ENCODE data around the gene TSPAN14. TPM values are rescaled to one million over a fixed set of nuclear protein-coding genes. Genes with fewer than 3 reads are reported as not detected.

TSPAN14 gene
- polyA plus RNA-seq, 12 donors = 30.9 to 65.8 (median 43.8) TPM; not detected in 1

DNA sequence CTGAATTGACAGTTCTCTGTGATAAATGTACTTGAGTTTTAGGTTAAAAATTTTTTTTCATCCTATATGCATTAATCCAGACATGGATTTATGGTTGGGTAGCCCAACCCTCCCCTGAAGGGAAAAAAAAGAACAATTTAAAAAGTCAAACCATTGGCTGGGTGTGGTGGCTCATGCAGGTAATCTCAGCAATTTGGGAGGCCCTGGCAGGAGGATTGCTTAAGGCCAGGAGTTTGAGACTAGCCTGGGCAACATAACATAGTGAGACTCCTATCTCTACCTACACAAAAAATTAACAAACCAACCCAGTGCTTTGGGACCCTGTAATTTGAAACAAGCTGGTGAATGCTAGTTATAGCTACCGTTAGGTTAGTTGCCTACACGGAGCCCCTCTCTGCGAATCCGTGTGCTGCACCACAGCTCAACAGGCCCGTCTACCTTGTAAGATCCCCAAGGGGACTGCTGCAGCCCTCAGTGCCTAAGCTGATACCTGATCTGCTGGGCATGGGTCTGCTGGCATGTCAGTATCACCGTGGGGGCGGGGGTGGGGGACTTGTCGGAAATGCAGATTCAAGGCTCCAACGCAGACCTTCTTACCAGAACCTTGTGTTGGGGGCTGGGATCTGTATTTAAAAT lies 32.8 kb downstream of the TSPAN14 start:
- no peak for DNase-seq

GRCh38 chr10:80487421-80487785 lies 33.3 kb downstream of the TSPAN14 start:
- no peak for DNase-seq

DNA sequence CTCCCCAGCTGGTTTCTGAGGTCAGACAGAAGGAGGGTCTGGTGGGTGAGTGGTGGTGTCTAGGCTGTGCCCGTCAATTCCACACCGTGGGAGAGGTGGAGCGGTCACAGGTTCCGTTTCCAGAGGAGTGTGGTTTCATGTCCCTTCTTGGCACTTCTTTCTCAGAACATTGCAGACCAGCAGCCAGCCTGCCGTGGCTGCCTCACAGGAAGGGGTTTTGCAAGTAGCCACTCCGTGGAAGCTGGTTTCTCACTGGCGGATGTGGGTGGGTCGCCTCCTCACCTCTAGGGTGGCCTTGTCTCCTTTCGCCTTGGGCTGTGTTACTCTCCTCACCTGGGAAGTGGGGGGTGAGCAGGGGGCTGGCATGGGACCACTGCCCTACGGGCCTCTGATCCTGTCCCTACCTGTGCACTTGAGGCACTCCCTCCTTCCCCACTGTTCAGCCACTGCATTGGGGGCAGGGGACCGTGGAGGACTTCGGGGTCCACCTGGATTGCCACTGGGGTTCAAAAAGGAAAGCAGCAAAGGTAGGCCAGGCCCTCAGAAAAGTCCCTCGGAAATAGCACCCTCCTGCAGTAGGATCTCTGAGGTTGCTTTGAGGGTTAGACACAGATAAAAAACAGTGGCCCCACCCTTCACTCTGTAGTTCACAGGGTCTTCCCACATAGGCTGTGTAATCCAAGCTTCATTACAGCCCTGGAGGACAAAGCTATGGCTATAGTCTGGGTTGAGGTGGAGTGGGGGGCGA lies 33.9 kb downstream of the TSPAN14 start:
- no peak for DNase-seq

DNA sequence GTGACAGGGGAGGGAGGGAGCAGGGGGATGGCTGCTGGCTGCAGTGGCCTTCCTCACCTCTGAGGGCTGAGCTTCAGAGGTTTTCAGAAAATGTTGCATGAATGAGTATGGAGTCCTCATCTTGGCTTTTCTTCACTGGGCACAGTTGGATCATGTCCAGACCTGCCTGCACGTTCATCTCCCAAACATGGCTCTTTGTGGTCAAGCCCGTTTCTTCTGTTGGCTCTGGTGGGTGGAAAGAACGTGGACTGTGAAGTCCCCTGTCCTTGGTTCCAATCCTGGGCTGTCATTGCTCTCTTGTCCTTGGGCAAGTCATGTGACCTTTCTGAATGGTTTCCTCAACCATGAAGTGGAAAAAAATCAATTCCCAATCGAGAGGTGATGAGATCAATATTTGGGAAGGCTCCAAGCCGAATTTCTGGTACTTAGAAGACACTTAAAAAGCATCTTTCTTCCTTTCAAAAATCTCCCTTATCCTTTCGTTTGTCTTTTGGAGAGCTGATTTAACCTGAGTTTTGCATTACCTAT lies 34.5 kb downstream of the TSPAN14 start:
- no peak for DNase-seq

DNA sequence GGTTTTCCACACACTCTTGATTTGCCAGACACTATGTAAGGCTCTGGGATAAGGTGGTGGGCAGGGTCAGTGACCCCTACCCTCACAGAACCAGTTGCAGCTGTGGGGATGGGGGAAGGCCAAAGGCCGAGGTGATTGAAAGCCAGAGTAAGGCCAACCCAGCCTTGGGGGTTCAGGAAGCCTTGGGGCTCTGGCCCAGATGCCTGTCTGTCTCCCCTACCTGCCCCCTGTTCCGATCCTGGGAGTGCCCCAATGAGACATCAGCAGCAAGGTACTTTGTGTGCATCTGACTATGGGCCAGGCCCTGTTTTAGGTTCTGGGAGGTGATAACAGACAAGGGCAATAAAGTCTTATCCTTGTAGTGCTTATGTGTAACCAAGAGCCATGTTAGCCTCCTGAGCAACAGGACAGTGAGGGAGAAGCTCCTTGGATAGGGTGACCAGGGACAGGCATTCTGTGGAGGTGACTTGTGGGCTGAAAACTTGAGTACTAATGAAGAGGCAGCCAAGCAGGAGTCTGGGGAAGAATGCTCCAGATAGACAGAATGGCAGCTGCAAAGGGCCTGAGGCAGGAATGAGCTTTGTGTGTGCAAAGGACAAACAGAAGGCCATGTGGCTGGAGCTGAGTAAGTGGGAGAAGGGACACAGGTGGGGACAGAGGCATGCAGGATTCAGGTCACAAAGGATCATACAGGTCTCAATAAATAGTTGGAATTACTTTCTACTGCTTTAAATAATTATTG lies 35.4 kb downstream of the TSPAN14 start:
- DNase-seq = no peak

DNA sequence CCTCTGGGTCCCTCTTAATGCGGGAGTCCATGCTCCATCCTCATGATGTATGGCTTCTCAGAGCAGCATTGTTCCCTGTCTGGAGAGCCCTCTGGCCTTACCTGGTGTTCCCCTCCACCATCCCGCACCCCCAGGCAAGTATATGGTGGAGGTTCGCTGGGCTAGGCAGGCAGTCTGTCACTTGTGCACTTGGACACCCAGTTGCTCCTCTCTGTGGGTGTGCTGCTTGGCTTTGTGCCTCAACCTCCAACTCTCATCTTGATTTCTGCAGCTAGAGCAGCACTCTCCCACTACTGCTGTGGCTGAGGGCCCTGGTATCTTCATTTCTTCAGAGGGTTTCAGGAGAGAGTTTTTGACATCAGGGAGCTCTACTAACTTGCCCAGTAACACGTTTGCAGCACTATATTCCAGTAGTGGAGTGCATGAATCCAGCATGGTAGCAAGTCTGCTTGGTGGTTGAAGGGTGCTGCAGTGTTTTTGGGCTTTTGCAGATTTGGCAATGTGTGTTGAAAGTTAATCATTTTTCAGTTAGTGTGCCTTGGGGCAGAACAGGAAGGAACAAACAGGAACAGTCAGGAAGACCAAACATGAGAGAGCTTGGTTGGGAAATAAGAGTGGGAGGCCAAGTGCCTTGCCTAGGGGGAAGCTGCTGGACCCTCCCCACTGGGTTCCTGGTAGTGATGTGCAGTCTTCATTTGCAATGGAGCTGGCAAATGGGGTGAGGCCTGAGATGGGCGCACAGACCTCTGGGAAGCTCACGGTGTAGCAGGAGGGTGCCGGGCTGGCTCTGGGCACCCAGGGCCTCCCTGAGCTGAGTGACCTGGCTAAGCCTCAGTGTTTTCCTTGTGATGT lies 37.4 kb downstream of the TSPAN14 start:
- DNase-seq = no peak

GRCh38 chr10:80492848-80493521 lies 38.9 kb downstream of the TSPAN14 start:
- DNase-seq = no peak

- no peak for DNase-seq
Measured at GRCh38 chr10:80493522-80494051, 39.5 kb downstream of the TSPAN14 start.

- DNase-seq = no peak
Measured at GRCh38 chr10:80496555-80497172, 42.6 kb downstream of the TSPAN14 start.

DNA sequence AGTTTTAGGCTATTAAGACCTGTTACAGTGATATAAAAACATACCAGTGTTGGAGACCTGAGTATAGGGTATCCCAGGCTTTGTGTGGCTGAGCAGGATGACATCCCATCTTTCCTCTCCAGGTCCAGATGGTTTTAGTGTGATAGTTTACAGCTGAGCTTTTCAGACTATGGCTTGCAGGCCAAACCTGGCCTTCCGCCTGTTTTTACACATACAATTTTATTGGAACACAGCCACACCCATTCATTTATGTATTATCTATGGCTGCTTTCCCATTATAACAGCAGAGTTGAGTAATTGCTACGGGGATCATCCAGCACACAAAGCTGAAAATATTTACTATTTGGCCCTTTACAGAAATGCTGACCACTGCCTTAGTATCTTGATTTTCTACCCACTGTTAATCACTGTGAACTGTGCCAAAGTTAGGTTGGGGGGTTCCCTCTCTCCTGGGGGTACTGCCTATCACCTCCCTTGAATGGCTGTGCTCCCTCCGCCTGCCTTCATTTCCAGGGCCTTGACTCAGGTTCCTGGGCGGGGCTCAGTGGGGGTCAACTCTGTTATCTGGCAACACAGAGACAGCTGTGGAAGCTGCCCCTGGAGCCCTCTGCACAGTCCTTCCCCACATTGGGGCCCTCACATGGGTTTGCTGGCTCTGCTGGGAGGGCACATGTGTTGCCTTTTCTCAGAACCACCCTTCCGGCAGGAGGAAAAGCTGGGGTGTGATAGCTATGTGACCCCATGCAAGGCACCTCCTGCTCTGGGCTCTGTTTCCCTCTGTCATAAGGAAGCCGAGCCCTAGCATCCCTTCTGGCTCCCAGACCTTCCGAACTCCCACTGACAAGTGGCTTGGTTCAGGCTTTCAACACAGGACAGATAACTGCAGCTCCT lies 43.3 kb downstream of the TSPAN14 start:
- DNase-seq = peak; percentile 71

DNA sequence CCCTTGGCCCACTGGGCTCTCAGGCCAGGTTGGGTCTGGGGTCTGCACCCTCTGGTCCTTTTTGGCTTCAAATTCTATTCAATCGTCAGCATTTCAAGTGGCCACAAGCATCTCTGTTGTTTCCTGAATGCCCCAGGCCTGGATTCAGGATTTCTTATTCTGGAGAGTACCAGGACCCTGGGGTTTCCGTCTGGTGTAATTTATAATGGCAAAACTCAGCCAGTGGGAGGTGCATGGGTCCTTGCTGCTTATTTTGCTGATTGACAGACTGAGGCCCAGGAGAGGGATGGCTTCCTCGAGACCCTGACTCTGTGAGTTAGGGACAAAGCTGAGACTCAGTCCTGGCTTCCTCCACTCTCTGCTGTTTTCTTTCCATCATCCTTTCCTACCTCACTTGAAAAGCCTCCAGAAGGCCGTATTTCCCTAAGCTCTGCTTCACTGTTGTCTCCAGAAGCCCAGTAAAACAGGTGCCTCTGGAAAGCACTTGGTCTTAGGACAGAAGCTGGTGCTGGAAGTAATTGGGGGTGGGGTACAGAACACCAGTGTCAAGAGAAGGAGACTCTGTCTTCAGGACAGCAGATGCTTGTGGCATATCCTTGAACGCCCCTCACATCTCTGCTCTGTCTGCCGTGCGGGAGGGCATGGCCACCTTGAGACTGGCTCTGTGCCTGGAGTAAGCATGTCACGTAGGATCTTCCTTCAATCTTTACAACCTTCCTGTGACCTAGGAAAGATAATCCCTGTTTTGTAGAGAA lies 44.1 kb downstream of the TSPAN14 start:
- DNase-seq = no peak

DNA sequence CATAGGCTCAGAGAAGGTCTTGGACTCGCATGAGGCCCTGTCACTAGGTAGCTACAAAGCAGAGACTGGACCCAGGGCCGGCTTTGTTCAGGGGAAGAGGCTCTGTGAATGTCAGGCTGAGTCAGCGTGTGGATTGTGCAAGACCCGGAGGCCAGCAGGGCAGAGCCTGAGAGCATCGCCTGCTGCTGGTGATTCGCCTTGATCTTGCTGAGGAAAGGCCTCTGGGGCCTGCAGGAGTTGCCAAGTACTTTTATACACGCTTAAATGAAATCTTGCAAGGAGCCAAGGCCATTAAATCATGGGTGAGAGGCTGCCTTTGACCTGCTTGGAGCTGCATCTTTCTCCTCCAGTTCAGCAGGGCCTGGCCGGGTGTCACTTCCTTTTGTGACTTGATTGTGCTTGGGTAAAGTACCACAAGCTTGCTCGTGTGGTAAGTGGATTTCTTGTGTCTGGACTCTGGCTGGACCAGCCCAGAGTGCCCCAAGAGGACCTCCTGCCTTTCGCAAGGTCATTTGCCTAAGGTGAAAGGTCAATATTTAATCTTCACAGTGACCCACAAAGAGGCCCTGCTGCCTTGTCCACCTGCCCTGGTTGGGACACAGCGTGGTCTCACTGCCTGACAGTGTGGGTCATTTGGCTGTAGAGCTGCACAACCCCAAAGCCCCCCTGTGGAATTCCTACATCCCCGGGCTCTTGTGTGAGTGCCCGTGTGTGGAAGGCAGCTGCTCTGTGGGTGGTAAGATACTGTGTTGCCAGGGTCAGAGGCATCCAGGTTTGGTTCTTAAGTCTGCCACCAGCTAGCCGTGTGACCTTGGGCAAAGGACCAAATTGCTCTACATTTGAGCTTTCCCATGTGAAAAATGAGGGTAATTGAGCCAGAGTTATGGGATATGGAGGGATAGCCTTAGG lies 45.0 kb downstream of the TSPAN14 start:
- DNase-seq = peak; percentile 69

DNA sequence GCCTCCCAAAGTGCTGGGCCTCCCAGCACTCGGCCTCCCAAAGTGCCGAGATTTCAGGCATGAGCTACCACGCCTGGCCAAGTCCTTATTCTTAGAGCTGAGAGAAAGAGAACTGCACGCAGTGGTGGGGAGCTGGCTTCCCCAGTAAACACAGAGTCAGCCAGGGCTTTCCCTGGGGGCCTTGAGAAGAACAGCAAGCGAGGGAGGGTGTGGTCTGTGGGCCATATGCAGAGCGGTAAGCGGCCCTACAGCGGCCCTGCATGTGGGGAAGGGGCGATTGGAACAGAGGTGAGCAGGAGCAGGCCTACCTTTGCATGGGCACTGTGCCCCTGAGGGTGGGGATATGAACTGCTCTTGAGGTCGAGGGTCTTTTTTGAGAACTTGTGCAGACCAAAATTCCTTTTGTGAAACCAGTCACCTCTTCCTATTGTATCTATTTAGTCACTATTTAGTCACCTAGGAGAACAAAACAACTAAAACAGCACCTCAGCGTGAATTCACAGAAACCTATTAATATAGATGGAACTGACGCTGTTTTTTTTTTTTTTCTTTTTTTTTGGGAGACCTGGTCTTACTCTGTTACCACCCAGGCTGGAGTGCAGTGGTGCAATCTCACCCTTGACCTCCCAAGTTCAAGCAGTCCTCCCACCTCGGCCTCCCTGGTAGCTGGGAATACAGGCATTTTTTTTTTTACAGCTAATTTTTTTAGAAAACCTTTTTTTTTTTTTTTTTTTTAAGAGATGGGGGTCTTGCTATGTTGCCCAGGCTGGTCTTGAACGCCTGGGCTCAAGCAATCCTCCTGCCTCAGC lies 46.7 kb downstream of the TSPAN14 start:
- peak; percentile 80 for DNase-seq

DNA sequence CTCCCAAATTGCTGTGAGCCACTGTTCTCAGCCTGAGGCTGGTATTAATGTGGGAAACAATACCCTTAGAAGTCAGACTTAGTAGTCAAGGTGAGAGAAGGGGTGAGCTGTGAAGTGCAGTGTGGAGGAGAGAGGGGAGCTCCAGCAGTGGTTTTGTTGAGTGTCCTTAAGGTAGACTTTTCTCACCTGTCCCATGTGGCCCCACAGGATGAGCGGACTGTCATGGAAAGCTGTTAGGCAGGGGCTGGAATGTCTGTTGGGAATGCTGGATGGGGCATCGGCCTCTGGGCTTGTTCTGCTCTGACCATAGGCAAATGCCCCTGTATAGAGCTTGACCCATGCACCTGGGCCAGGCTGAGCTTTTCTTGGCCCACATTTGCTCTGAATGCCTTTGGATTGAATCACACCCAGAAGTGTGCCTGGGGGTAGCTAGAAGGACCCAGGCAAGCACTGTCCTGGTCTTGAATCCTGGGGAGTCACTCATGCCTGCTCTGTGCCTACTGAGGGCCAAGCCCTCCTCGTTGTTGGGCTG lies 47.3 kb downstream of the TSPAN14 start:
- DNase-seq = no peak

DNA sequence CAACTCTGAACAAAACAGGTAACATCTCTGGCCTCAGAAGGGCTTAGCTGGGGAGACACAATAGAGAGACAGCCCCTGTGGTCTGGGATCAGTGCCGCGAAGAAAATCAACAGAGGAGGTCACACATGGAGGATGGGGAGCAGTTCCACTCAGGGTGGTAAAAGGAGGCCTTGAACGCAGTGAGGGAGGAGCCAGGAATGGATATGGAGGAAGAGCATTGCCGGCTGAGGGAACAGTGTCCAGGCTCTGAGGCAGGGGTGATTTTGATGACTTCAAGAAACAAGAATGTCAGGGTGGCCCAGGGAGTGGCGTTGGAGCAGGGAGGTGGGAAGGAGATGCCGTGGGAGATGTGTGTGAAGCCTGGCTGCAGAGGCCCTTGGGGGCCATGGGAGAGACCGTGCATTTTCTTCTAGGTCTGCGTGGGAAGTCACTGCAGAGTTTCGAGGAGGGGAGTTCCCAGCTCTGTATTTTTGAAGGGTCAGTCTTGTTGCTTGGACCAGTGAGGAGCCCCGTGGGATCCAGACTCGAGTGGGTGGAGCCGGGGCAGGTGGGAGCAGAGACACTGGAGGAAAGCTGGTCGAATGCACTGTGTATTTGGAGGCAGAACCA lies 47.9 kb downstream of the TSPAN14 start:
- no peak for DNase-seq
